ENCODE data around the gene CAMSAP3.

The CAMSAP3 gene, protein sequence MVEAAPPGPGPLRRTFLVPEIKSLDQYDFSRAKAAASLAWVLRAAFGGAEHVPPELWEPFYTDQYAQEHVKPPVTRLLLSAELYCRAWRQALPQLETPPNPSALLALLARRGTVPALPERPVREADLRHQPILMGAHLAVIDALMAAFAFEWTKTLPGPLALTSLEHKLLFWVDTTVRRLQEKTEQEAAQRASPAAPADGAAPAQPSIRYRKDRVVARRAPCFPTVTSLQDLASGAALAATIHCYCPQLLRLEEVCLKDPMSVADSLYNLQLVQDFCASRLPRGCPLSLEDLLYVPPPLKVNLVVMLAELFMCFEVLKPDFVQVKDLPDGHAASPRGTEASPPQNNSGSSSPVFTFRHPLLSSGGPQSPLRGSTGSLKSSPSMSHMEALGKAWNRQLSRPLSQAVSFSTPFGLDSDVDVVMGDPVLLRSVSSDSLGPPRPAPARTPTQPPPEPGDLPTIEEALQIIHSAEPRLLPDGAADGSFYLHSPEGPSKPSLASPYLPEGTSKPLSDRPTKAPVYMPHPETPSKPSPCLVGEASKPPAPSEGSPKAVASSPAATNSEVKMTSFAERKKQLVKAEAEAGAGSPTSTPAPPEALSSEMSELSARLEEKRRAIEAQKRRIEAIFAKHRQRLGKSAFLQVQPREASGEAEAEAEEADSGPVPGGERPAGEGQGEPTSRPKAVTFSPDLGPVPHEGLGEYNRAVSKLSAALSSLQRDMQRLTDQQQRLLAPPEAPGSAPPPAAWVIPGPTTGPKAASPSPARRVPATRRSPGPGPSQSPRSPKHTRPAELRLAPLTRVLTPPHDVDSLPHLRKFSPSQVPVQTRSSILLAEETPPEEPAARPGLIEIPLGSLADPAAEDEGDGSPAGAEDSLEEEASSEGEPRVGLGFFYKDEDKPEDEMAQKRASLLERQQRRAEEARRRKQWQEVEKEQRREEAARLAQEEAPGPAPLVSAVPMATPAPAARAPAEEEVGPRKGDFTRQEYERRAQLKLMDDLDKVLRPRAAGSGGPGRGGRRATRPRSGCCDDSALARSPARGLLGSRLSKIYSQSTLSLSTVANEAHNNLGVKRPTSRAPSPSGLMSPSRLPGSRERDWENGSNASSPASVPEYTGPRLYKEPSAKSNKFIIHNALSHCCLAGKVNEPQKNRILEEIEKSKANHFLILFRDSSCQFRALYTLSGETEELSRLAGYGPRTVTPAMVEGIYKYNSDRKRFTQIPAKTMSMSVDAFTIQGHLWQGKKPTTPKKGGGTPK

DNA sequence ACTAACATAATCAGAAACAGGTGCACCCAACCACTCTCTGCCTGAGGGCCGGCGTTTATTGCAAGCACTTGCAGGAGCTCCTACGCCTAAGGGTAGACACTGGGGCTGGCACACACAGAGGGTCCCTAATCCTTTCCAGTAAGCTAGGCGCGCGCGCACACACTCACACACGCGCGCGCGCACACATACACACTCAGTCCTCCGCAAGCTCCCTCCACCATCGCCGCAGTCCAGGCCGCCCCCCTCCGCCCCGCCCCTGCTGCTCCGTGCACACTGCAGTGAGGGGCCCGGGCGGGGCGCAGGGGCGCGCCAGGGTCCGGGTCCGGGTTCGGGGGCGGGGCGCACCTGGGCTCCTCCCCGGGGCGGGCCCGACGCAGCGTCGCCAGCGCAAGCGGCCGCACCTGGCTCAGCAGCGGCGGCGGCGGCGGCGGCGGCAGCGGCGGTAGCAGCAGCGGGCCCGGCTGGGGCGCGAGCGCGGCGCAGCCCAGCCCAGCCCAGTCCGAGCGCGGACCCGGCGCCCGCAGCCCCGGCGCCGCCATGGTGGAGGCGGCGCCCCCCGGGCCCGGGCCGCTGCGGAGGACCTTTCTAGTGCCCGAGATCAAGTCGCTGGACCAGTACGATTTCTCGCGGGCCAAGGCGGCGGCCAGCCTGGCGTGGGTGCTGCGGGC is at the start of gene CAMSAP3:
TSS of gene CAMSAP3 (plus strand) at position 398 of the 668 bp plus-strand sequence. CDS start at position 538, 140 bp downstream.
- TF ChIP-seq, protein P1, sequence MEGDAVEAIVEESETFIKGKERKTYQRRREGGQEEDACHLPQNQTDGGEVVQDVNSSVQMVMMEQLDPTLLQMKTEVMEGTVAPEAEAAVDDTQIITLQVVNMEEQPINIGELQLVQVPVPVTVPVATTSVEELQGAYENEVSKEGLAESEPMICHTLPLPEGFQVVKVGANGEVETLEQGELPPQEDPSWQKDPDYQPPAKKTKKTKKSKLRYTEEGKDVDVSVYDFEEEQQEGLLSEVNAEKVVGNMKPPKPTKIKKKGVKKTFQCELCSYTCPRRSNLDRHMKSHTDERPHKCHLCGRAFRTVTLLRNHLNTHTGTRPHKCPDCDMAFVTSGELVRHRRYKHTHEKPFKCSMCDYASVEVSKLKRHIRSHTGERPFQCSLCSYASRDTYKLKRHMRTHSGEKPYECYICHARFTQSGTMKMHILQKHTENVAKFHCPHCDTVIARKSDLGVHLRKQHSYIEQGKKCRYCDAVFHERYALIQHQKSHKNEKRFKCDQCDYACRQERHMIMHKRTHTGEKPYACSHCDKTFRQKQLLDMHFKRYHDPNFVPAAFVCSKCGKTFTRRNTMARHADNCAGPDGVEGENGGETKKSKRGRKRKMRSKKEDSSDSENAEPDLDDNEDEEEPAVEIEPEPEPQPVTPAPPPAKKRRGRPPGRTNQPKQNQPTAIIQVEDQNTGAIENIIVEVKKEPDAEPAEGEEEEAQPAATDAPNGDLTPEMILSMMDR (IDR thresholded peaks at IDR 0.05; ENCODE audit: low read depth, low read length) = no peak

DNA sequence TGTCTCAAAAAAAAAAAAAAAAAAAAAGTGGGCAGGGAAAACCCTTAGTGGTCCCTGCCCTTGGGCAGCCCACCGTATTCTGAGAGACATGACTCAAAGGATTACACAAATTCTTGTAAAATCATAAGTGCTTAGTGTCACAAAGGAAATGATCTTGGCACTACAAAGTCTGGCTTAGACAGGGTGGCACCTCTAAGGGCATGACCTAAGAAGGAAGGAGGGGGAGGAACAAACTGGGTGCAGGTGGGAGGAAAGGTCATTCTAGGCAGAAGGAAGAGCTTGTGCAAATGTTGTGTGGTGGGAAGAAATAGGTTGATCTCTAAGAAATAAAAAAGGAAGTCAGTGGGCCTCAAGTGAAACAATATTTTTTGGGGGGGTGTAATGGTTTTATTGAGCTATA is 49.8 kb upstream of the CAMSAP3 start:
- TF ChIP-seq, protein P1 (IDR thresholded peaks at IDR 0.05; ENCODE audit: low read depth, low read length) = no peak
- no peak overlapping the region for H3K4me3 ChIP-seq (ENCODE audit: low read depth, low read length)

More for the DNA sequence above, at the start of gene CAMSAP3:
- H3K4me3 ChIP-seq (ENCODE audit: low read depth, low read length) = no peak within 1 kb of the TSS

DNA sequence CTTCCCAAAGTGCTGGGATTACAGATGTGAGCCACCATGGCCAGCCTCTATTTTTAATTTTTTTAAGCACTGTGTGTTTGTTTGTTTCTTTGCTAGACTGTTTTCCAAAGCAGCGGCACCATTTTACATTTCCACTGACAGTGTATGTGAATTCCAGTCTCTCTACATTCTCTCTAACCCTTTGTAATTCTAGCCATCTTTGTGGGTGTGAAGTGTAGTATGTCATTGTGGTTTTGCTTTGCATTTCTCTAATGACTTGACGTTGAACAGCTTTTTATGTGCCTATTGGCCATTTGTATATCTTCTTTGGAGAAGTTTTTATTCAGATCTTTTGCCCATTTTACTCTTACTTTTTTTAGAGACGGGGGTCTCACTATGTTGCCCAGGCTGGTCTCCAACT is 48.5 kb upstream of the CAMSAP3 start:
- no peak overlapping the region for H3K4me3 ChIP-seq (ENCODE audit: low read depth, low read length)
- TF ChIP-seq, protein P1 (IDR thresholded peaks at IDR 0.05; ENCODE audit: low read depth, low read length) = no peak

DNA sequence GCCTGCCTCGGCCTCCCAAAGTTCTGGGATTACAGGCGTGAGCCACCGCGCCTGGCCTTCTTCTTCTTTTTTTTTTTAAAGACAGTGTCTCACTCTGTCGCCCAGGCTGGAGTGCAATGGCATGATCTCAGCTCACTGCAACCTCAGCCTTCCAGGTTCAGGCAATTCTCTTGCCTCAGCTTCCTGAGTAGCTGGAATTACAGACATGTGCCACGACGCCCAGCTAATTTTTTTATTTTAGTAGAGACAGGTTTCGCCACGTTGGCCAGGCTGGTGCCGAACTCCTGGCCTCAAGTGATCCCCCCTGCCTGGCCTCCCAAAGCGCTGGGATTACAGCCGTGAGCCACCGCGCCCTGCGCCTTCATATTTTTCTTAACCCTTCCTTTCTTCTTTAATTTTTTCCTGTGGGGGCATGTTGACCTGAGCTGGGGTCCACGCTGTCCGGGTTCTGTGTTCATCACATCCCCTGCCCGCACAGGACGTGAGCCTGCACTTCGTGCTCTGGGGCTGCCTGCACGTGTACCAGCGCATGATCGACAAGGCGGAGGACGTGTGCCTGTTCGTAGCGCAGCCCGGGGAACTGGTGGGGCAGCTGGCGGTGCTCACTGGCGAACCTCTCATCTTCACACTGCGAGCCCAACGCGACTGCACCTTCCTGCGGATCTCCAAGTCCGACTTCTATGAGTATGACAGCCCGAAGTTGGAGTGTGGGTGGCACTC is 46.1 kb upstream of the CAMSAP3 start:
- no peak overlapping the region for H3K4me3 ChIP-seq (ENCODE audit: low read depth, low read length)
- TF ChIP-seq, protein P1 (IDR thresholded peaks at IDR 0.05; ENCODE audit: low read depth, low read length) = no peak

DNA sequence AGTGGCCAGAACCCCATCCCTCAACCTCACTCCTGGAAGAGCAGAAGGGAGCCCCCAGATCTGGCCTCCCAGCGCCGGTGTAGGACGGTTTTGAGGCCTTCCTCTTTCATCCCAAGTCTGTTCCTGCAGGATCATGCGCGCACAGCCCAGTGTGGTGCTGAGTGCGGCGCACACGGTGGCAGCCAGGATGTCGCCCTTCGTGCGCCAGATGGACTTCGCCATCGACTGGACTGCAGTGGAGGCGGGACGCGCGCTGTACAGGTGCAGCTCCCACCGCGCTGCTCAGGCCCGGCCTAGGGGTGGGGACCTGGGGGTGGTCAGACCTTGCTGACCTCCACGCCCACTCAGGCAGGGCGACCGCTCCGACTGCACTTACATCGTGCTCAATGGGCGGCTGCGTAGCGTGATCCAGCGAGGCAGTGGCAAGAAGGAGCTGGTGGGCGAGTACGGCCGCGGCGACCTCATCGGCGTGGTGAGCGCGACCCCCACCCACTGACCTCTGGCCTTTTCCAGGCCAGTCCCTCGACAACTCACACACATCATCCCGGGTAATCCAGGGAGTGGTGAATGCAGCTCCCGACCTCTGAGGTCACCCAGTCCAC is 45.4 kb upstream of the CAMSAP3 start:
- TF ChIP-seq, protein P1 (IDR thresholded peaks at IDR 0.05; ENCODE audit: low read depth, low read length) = no peak
- H3K4me3 ChIP-seq (ENCODE audit: low read depth, low read length) = no peak overlapping the region

Measured in WI38 (cell line).